ENCODE data around the gene MELTF.

DNA sequence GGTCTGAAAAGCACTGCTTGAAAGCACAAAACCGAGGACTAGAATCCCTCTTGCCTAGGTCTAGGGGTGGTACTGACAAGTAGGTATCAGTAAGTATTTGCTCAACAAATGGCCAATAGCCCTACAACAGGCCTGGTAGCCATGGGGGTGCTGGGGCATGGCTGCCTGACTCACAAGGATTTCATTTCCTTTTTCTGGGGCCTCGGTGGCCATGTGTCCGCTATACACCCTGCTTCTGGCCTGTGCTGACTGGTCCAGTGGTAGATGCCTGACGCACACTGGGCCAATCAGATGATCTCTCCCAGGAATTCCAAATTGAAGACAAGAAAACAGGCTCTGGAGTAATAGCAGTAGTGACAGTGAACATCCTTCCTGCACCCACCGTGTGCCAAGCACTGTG is 29.4 kb downstream of the MELTF start:
- TF ChIP-seq, protein P1, sequence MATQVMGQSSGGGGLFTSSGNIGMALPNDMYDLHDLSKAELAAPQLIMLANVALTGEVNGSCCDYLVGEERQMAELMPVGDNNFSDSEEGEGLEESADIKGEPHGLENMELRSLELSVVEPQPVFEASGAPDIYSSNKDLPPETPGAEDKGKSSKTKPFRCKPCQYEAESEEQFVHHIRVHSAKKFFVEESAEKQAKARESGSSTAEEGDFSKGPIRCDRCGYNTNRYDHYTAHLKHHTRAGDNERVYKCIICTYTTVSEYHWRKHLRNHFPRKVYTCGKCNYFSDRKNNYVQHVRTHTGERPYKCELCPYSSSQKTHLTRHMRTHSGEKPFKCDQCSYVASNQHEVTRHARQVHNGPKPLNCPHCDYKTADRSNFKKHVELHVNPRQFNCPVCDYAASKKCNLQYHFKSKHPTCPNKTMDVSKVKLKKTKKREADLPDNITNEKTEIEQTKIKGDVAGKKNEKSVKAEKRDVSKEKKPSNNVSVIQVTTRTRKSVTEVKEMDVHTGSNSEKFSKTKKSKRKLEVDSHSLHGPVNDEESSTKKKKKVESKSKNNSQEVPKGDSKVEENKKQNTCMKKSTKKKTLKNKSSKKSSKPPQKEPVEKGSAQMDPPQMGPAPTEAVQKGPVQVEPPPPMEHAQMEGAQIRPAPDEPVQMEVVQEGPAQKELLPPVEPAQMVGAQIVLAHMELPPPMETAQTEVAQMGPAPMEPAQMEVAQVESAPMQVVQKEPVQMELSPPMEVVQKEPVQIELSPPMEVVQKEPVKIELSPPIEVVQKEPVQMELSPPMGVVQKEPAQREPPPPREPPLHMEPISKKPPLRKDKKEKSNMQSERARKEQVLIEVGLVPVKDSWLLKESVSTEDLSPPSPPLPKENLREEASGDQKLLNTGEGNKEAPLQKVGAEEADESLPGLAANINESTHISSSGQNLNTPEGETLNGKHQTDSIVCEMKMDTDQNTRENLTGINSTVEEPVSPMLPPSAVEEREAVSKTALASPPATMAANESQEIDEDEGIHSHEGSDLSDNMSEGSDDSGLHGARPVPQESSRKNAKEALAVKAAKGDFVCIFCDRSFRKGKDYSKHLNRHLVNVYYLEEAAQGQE (IDR thresholded peaks at IDR 0.05; ENCODE audit: insufficient read depth in 1 of 2, low read depth in 2 of 2, low read length in 2 of 2), result no peak
- no peak for TF ChIP-seq SIN3A (IDR thresholded peaks at IDR 0.05; ENCODE audit: borderline replicate concordance, insufficient read depth, low read length)
- no peak for TF ChIP-seq POLR2AphosphoS5 (IDR thresholded peaks at IDR 0.05; ENCODE audit: low read depth, low read length)
